Central memory CD4-positive, alpha-beta T cell (primary cell): Measurements from ENCODE around the gene SMPD4.
A peak's percentile ranks its signal among the peaks of the same experiment; 100 is the strongest.
"Not testable (repeated sequence)": the region's sequence is repeated elsewhere in the genome, so short reads cannot be mapped to it uniquely, and the experiment has no call there.

Source experiments
- DNase-seq: peaks from one replicate; pipeline ENCODE4 v3.0.0; 2022
- total RNA-seq, 3 experiments: gene quantifications; one replicate each; lab custom pipeline; 2026; lab: John Stamatoyannopoulos, UW

The SMPD4 gene
- total RNA-seq, result 67.6 to 111 (median 102) reads per million in 3 experiments

GRCh38 chr2:130181325-130181879 is at the start of gene SMPD4:
SMPD4 (minus strand) TSS chr2:130181602; CDS start chr2:130176592, 5,010 bp downstream.
- peak; percentile 98 for DNase-seq

GRCh38 chr2:130230907-130231306 is 49.5 kb upstream of the SMPD4 start:
- not testable (repeated sequence) for DNase-seq

- DNase-seq, result not testable (repeated sequence)
These were observed 49.0 kb upstream of the SMPD4 start for GRCh38 chr2:130230376-130230775.

- DNase-seq, result peak; percentile 30
These were observed 47.7 kb upstream of the SMPD4 start for GRCh38 chr2:130229161-130229510.

- DNase-seq, result not testable (repeated sequence)
These were observed 47.2 kb upstream of the SMPD4 start for GRCh38 chr2:130228467-130229160.

GRCh38 chr2:130228005-130228404 is 46.6 kb upstream of the SMPD4 start:
- DNase-seq, result not testable (repeated sequence)

- DNase-seq, result not testable (repeated sequence)
These were observed 41.1 kb upstream of the SMPD4 start for GRCh38 chr2:130222523-130222922.

GRCh38 chr2:130220505-130220904 is 39.1 kb upstream of the SMPD4 start:
- DNase-seq, result not testable (repeated sequence)

GRCh38 chr2:130219147-130219546 is 37.7 kb upstream of the SMPD4 start:
- not testable (repeated sequence) for DNase-seq

- DNase-seq, result not testable (repeated sequence)
These were observed 25.6 kb upstream of the SMPD4 start for GRCh38 chr2:130207051-130207450.

- DNase-seq, result not testable (repeated sequence)
These were observed 21.7 kb upstream of the SMPD4 start for GRCh38 chr2:130203150-130203549.

- not testable (repeated sequence) for DNase-seq
These were observed 21.1 kb upstream of the SMPD4 start for GRCh38 chr2:130202518-130202917.

GRCh38 chr2:130198343-130198742 is 16.9 kb upstream of the SMPD4 start, which contains the start of gene TUBA3E:
TUBA3E (minus strand) TSS chr2:130198439; CDS start chr2:130198360, 79 bp downstream.
- DNase-seq, result no peak

GRCh38 chr2:130196052-130196451 is 14.7 kb upstream of the SMPD4 start:
- not testable (repeated sequence) for DNase-seq

GRCh38 chr2:130195089-130195635 is 13.8 kb upstream of the SMPD4 start:
- DNase-seq, result not testable (repeated sequence)

GRCh38 chr2:130193824-130194223 is 12.4 kb upstream of the SMPD4 start:
- DNase-seq, result not testable (repeated sequence)

- not testable (repeated sequence) for DNase-seq
These were observed 11.0 kb upstream of the SMPD4 start for GRCh38 chr2:130192451-130192850.

- not testable (repeated sequence) for DNase-seq
These were observed 9.9 kb upstream of the SMPD4 start for GRCh38 chr2:130191319-130191718.

GRCh38 chr2:130190237-130190636 is 8.8 kb upstream of the SMPD4 start:
- DNase-seq, result no peak

GRCh38 chr2:130188958-130189357 is 7.6 kb upstream of the SMPD4 start:
- not testable (repeated sequence) for DNase-seq

GRCh38 chr2:130187859-130188792 is 6.7 kb upstream of the SMPD4 start:
- DNase-seq, result not testable (repeated sequence)

- DNase-seq, result no peak
These were observed 5.9 kb upstream of the SMPD4 start for GRCh38 chr2:130187268-130187667.

GRCh38 chr2:130186391-130186790 is 5.0 kb upstream of the SMPD4 start:
- no peak for DNase-seq
